HFF-Myc (cell line): ENCODE measurements around the gene DDC.

Experiments used
- DNase-seq: peaks from one replicate; pipeline ENCODE4 v3.0.0-alpha.2; 2011; ENCODE audit warnings: low read depth; ENCODE audit errors: extremely low read depth
- H3K4me3 ChIP-seq: replicated peaks from 2 replicates; pipeline ENCODE4 v1.5.1; 2011; ENCODE audit warnings: low read depth, mild to moderate bottlenecking, control low read depth, low read length
- CTCF ChIP-seq: IDR thresholded peaks from 2 replicates; pipeline ENCODE4 v1.5.1; 2012; ENCODE audit warnings: mild to moderate bottlenecking, low read depth, low read length, control low read depth; ENCODE audit errors: missing control alignments

Gene DDC

GRCh38 chr7:50456371-50457123 lies 108.7 kb downstream of the DDC start:
- no peak for TF ChIP-seq CTCF
- DNase-seq = no peak

GRCh38 chr7:50455658-50456057 lies 109.5 kb downstream of the DDC start:
- no peak for TF ChIP-seq CTCF
- no peak overlapping the region for H3K4me3 ChIP-seq
- DNase-seq = no peak

More at GRCh38 chr7:50456371-50457123, 108.7 kb downstream of the DDC start:
- H3K4me3 ChIP-seq = no peak overlapping the region

GRCh38 chr7:50454968-50455367 lies 110.2 kb downstream of the DDC start:
- no peak for TF ChIP-seq CTCF
- no peak for DNase-seq
- no peak overlapping the region for H3K4me3 ChIP-seq

GRCh38 chr7:50450590-50451032 lies 114.6 kb downstream of the DDC start:
- no peak for TF ChIP-seq CTCF
- no peak for DNase-seq
- H3K4me3 ChIP-seq = peak overlapping the region; percentile 77

DNA sequence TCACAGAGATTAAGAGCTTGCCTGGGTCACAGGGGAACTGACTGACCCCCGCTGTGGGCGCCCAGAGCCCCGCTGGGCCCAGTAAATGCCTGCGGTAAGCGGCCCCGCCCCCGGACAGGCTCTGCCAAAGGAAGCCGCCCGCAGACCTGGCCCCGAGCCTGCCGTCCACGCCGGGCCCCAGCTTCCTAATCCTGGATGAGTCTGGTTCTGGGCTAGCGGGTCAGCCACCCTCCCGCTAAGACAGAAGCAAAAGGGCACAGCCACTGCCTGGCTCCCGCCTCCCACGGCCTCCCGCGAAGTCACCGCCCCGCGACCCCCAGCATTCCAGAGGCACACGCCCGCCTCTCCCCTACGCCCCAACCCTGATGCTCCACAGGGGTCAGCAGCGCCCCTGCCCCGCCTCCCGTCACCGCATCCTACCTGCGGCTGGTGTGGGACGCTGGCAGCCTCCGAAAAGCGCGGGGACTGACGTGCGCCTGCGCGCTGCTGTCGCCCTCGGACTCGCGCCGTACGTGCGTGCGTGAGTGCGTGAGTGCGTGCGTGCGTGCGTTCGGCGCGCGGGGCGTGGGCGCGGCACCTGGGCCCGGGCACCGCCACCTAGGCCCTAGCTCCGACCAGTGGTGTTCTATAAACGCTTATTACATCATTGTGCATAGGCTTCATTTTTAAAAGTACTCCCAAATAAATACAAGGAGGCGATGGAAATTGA lies 115.2 kb downstream of the DDC start, which contains the start of gene FIGNL1:
Gene FIGNL1 (minus strand): TSS at position 470 of the 709 bp plus-strand sequence. CDS start 3,063 bp downstream, outside the sequence.
- peak within 1 kb of the TSS; percentile 77 for H3K4me3 ChIP-seq
- peak; percentile 15 for DNase-seq
- no peak for TF ChIP-seq CTCF

GRCh38 chr7:50449501-50449880 lies 115.7 kb downstream of the DDC start:
- H3K4me3 ChIP-seq = peak overlapping the region; percentile 77
- no peak for TF ChIP-seq CTCF
- no peak for DNase-seq
